GM21381 (cell line): ENCODE results near the gene BOC.

ENCODE experiments used
- ATAC-seq: cut with Tn5 transposase; IDR thresholded peaks from one replicate; pipeline ENCODE4 v1.9.1; 2021; ENCODE audit warnings: mild to moderate bottlenecking, moderate library complexity; ENCODE audit not compliant: unreplicated experiment

The BOC gene

DNA sequence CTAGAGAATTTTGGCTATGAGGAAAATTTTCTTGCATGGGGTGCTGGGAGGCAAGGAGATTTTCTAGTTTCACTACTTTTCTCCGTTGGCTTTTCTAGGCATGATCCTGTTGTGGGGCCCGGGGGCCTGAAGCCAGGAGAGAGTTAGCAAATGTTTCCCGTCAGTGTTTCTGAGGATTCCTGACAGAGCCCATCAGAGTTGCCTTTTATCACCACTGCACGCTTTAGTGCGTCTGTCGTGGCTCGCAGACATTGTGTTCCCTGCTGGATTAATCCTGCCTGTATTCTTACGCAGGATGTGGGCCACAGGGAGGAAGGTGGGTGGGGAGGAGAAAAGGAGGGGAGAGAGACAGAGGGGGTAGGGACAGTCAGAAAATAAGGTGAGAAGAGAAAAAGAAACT lies 18.1 kb upstream of the BOC start:
- ATAC-seq = no peak

DNA sequence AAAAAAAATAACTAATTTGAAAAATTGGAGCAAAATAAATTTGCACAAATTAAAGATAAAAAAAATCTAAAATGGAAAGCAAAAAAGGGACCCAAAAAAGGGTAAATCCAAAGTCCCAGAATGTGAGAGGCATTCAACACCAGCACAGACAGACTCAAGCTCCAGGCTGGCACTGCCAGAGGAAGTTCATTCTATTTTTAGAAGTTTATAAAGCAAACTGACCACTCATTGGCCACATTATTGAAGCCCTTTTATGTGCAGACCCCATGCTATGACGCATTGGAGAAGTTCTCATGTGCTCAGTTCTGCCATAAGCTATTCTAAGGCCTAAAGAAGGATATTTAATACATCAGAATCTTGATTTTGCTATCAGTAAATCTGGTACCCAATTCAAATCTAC lies 17.6 kb upstream of the BOC start:
- no peak for ATAC-seq

DNA sequence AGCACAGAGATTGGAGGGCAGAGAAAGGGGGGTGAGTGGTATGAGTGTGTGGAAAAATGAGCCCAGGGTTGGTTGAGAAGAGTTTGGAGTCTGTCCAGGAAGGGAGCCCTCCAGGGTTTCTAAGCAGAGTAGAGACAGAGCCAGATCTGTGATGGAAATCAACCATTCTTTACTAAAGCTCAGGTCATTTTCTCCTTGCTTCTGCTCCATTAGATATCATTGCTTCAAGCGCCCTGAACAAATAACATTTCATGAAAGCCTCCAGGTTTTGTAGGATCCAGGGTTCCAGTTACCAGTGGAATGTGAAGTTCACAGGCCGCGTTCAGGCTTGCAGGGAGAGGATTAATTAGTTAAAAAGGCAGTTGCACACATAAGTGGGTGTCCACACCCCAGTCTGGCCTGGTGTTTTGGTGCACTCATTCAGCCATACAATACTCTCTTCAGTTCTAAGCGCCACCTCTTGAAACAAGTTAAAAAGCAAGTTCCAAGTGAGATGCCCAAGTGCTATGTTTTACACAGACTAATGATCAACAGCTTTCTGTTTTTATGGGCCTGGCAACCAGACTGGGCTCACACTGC lies 16.4 kb upstream of the BOC start:
- no peak for ATAC-seq

DNA sequence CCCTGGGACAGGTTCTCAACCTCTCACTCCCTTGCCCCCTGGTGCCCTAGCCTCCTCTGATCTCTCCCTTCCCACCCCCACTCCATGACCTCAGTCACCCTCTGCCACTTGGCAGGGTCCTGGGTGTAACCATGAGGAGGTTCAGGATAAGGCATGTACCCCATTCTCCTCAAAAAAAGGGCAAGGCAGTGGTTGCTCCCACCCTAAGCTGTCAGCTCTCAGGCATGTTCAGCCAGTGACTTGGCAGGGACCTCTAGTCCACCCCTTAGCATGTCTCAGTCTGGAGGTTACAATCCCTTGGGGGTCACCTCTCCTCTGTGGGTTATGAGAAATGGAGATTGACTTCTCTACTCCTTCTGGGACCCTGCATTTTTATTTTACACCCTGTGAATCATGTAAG lies 11.0 kb upstream of the BOC start:
- ATAC-seq = no peak

DNA sequence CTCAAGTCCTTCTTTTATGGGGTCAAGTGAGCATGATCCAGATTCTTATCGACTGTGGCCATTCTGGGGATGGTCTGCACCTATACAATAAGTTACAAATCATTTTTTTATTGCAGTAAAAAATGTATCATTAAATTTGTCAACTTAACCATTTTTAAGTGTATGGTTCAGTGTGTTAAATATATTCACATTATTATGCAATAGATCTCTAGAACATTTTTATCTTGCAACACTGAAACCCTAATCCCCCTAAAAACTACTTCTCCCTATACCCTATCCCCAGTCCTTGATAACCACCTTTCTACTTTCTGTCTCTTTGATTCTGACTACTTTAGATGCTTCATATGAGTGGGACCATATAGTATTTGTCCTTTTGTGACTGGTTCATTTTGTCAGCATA lies 10.4 kb upstream of the BOC start:
- ATAC-seq = no peak

DNA sequence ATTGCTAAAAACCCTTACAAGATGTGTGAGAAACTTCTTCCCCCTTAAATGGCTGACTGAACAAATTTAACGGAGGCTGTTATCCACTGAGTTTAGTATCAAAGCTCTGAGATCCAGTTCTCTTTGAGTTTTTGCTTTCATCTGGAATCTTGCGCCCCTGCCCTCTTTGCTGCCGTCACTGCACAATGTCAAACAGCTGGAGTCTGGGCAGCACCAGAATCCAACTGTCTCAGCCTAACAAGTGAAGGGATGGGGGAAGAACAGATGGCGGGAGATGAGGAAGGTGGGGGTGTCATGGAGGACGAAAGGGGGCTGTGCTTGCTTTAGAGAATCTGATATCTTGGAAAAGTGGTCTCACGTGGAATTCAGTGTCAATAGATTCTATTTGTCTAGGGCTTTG lies 7.0 kb upstream of the BOC start:
- ATAC-seq = no peak

DNA sequence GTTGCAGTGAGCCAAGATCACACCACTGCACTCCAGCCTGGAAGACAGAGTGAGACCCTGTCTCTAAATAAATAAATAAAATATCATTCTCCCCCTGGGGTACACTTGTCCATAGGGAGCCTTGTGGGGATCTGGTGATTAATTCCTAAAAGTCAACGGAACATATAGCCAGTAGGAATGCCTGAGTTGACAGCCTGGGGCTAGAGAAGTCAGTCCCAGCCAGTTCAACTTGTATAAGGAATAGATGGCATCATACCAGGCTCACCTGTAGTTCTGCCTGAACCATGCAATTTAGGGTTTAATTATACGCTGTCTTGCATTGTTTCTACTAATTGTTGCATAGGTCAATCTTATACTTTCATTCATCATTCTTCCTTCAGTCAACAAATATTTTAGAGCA lies 5.9 kb upstream of the BOC start:
- no peak for ATAC-seq

DNA sequence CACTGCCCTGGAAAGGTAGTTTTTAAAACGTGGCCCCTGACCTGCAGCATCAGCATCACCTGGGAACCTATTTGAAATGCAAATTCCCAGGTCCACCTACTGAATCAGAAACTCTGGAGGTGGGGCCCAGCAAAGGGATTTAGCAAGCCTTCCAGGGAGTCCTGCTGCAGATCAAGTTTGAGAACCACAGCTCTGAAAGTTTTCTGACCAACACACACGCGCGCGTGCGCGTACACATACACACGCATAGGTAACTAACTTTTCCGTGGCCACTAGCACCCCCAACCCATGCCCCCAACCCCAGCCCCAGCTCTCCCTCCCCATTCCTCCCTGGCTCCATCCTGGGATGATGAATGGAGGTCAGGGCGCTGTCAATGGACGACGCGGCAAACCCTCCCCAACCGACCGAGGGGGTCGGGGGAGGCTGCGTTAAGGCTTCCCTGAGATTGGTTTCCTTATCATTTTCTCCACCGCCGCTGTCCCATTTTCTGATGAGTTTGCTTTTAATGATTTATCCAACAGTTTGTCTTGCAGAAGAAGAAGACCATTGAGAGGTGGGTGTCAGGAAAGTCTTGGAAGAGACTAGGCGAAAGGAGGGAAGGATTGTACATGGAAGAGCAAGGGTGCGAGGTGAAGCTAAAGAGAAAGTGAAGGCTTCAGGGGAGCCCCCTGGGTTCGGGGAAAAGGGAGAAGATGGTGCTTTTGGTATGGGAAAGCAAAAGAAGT lies 590 bp upstream of the BOC start:
- ATAC-seq = no peak

DNA sequence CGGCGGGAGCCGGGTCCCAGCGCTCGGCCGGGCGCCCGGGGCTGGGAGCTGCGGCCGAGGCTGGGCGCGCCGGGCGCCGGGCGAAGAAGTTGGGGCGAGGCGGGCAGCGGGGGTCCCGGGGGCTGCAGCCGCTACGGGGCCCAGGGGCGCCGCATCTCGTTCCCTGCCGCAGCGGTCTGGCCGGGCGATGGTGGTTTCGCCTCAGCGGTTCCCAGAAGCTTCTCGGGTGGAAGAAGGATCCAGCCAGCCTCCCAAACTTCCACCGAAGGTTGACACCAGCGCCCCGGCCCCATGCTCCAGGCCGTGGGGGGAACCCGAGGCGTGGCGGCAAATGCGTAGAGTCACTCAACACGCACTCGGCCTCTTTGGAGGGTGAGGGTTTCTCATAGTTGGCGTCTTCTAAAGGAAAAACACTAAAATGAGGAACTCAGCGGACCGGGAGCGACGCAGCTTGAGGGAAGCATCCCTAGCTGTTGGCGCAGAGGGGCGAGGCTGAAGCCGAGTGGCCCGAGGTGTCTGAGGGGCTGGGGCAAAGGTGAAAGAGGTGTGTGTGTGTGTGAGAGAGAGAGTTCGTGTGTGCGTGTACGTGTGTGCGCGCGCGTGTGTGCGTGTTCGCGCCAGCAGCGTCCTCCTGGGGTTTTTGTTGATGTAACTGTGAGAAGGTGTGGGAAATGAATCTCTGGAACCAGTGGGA lies 940 bp downstream of the BOC start:
- ATAC-seq = no peak

DNA sequence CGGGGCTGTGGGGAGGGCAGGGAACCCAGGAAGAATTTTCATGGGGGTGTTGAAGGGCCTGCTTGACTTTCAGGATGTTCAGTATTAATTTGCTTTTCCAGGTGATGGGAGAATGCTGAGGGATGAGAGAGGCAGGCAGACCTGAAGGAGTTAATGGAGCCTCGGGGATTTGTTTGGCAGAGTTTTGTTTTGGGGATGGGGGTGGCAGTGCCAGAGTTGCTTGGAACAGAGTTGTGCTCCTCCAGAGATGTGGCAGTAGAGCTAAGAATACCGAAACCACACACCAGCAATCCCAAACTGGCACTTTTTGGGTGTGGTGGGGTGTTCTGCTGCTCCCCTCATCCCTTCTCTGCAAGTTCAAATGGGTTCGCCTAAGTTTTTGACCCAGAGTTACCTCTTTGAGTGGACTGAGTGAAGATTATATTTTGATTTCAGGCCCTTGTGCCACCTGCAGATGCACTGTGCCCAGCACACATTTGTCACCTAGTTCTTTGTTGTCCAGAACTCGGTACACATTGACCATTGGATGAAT lies 1.6 kb downstream of the BOC start:
- no peak for ATAC-seq

DNA sequence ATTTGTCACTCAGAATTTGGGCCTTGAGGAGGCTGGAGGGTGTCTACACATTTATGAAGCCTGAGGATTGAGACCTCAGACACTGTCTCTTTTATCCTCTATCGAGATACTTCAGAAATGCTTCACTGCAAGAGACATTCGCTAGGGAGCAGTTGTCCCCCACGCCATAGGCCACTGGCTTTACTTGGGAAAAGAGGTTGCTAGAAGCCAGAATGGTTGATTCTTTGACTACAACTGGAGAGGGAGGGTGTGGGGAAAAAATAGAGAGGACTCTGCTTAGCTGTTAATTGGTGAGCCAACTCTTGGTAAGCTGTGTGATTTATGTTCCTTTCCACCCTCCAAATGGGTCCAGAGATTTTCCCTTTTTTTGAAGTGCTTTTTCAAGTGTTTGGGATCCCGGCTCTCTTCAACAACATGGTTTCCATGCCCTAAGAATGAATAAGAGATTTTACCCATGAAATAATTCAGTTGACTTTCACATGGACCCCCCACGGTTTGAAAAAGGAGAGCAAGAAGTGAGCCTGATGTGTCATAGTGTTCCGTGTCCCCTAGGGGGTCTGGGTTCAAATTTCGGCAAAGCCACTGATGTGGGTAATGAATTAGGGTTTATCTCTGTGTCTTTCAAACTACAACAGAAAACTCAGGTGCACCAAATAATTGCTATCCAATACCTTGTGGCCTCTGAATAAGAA lies 2.7 kb downstream of the BOC start:
- no peak for ATAC-seq

DNA sequence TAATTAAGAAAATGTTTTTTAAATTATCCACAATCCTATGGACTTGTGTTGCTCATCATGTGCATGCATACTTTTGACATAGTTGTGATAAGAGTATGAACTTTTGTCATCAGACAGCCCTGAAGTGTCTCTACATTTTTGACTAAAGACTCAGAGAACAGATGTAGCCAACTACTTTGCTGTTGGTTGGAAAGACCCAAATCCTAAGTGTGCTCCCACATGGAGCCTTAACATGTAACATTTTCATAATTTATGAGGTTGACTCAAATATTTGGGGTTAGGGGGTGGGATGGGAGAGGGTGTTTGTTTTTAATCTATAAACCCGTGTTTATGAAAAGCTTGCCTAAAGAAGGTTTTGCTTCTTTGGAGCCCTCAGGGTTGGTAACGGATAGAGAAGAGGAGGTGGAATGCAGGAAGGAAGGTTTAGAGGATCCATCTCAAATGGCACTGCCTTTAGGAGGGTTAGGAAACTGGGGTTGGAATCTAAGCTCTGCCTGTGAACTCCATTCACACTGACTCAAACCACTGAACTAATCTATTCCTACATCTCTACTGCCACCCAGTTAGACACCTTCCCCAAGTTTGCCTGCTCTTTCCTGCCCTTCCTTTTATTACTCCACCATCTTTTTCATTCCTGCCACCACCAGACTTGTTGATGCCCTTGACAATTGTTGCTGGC lies 3.7 kb downstream of the BOC start:
- no peak for ATAC-seq

DNA sequence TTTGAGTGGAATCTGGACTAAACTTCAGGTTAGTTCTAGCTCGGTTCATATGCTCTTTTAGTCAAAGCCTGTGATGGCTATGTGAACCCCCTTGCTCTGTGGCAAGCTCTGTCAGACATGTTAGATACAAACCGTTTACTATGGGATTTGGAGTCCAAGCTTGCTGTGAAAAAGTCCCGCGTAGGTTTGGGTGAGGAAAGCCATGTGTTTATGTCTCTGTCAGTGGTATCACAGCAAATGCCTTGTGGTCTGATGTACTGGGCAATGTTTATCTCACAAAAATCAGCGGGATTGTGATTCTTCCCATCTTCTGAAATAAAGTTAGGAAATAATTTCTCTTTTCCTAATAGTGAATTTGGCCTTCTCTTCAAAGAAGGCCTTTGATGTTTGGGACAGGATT lies 5.0 kb downstream of the BOC start:
- no peak for ATAC-seq

DNA sequence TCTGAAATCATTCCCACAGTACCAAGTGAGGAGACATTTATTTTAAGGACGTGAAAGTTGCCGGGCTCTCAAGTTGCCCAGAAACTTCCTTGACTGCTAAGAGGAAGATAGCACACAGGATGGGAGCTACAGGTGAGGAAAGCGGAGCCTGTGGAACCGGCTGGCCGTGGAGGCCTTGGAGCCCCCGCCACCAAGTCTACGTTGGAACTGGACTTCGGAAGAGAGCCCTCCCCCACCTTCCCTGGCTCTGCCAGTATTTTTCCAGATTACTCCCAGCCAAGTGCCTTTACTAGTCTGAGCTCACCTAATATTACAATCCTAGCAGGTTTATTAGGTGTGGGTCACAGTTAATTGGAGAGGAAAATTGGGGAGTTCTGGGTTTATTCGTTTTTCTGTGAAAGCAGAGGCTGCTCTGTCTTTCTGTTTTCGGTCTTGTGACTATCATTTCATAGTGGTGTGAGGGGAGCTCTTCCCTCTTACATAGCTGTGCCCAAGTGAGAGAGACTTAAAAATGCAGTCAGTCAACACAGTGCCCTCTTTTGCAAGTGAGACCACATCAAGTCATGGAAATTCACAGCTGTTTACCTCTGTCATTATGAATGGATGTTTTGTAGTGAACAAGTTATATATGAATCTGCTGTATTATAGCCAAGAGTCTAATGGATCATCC lies 6.8 kb downstream of the BOC start:
- ATAC-seq = no peak

DNA sequence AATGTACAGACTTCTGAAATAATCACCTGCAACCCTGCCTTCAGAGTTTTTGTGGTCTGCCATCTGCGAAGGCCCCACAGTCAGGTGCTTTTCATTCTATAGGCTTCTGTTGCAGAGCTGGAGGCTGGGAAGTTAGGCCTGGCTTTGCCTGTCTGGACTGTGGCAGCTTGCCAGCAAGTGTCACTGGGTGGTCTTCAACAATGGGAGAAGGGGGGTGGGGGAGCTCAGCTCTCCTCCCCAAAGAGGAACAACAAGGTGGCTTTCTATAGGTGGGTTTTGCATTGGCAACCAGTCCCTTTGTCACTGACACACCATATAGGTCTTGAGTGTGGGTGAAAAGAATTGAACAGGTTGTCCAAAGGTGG lies 7.3 kb downstream of the BOC start:
- ATAC-seq = no peak

DNA sequence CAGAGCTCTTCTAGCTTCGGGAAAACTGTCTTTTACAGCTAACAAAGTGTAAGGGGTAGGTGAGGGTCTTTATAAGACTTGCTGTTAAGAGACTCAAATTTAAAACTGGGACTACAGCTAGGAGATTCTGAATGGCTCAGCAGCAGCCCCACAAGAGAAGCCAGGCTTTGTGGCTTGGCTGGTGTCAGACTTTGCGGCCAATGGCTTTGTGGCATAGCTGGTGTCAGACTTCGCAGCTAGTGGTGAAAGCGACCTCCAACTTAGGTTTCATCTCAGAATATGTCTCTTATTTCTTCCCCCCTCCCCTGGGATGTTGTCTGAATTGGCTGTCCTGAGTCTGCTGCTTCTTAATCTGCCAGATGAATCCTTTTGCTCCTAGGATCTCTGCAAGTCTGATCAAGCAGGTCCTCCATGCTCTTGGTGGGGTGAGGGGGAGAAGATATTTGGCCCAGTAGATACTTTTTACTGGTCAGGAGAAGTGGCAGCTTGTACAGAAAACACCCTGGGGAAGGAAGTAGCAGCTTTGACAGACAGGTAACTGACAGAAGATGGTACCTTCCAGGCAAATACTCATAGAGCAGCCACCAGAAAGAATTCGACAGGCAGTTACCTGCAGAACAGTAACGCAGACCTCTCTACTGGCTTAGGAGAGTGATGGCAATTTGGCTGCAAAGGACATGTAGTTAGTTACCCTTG lies 8.4 kb downstream of the BOC start:
- no peak for ATAC-seq

DNA sequence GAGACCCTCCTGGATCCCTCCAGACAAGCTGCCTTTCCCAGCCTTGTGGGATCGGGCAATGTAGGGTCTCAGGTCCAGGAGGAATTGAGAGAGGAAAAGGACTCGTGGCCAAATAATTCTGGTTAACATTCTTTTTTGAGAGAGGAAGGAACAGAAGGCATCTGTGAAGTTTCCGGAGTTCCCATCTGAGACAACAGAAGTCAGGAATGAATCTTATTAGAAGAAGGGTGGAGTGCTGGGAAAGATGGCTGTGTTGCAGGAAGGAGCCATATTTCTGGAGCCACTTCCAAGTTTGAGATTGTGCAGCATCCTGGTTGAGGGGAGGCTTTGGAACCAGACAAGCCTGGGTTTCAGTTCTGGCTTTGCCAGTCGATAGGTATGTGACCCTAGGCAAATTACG lies 9.4 kb downstream of the BOC start:
- no peak for ATAC-seq

DNA sequence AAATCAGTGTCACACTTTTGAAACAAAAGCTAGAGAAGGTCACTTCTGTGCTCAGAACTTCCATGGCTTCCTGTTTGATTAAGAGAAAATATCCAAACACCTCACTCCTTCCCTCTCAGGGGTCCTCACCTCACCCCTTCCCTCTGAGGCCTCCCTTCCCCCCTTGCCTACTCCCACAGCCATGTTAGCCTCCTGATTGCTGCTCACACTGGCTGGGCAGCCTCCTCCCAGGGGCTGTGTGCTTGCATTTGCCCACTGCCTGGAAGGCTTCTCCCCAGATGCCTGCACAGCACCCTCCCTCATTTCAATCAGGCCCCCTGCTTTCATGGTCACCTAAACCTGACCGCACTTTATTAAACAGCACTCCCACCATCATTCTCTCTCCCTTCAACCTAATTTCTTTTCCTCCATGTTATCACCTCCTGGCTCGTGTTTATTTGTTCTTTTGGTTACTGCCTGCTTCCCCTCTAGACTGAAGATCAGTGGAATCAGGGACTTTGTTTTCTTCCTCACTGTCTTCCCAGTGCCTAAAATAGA lies 10.4 kb downstream of the BOC start:
- ATAC-seq = no peak

DNA sequence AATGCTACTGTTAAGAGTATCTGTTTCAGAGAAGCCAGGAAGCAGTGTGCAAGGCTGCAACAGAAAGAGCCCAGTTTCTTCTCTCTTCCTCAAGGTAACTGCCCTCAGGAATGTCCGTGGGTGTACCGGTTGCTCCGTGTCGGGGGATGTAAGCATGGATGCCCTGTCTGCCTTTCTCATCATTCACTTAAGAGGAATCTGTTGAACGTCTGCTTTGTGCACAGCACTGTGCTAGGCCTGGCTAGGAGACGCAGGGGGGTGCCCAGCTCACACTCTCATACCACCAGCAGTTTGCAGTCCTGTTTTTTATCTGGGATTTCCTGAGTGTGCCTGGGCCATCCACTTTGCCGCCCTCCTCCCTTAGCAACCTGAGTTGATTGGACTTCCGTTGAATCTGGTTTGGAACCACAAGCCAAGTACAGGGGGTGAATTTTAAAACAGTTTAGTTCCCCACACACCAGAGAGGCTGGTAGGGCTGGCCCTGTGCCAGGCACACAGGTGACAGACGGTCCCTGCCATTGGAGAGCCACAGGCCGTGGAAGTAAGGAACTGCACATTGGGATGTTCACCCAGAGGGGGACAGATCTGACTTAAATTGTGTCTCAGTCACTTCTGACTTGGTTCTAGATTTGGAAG lies 11.2 kb downstream of the BOC start:
- no peak for ATAC-seq
